ENCODE measurements around the gene SPTB.

Gene SPTB

GRCh38 chr14:64821651-64822050 lies 58.1 kb downstream of the SPTB start:
- TF ChIP-seq EZH2phosphoT487 (IDR thresholded peaks at IDR 0.05; ENCODE audit: borderline replicate concordance, low read length): no peak
- no peak for TF ChIP-seq CTCF (IDR thresholded peaks at IDR 0.05; ENCODE audit: low read depth, low read length, poor library complexity, severe bottlenecking)
- no peaks in the 10 kb centered on the region for H3K79me2 ChIP-seq (ENCODE audit: control insufficient read depth, low read length)
- no peak overlapping the region for H3K4me3 ChIP-seq (ENCODE audit: low read length)
- peaks cover 18% of the 10 kb centered on the region; the same call in 1 of the 2 replicates for H3K27me3 ChIP-seq (ENCODE audit: control insufficient read depth, low read length)
- H3K4me1 ChIP-seq (ENCODE audit: control insufficient read depth, low read length): no peaks in the 10 kb centered on the region; the same call in 1 of the 2 replicates
- H4K20me1 ChIP-seq (ENCODE audit: control insufficient read depth, insufficient read depth, low read depth, low read length): no peaks in the 10 kb centered on the region
- no peak overlapping the region for H3K4me2 ChIP-seq (ENCODE audit: low read length)
- H3K27ac ChIP-seq (ENCODE audit: low read depth, low read length): no peak overlapping the region
- H3F3A ChIP-seq (ENCODE audit: control insufficient read depth, insufficient read depth): no peaks in the 10 kb centered on the region
- no peaks in the 10 kb centered on the region for H3K9me2 ChIP-seq (replicated peaks; ENCODE audit: control insufficient read depth, low read length)
- no peaks in the 10 kb centered on the region for H3K36me3 ChIP-seq (ENCODE audit: control insufficient read depth, low read length)
- no peaks in the 10 kb centered on the region for H3K9me3 ChIP-seq (ENCODE audit: control insufficient read depth, insufficient read depth, low read length)

- Histone ChIP-seq H3K9me3 (ENCODE audit: control insufficient read depth, insufficient read depth, low read length) (no peaks in the 10 kb centered on the region), H3K36me3 (ENCODE audit: control insufficient read depth, low read length) (no peaks in the 10 kb centered on the region), H3K4me2 (ENCODE audit: low read length) (no peak overlapping the region), H3K9me2 (replicated peaks; ENCODE audit: control insufficient read depth, low read length) (no peaks in the 10 kb centered on the region), H3F3A (ENCODE audit: control insufficient read depth, insufficient read depth) (no peaks in the 10 kb centered on the region), H3K27me3 (ENCODE audit: control insufficient read depth, low read length) (peaks cover 16% of the 10 kb centered on the region; the same call in 1 of the 2 replicates), H4K20me1 (ENCODE audit: control insufficient read depth, insufficient read depth, low read depth, low read length) (no peaks in the 10 kb centered on the region), H3K27ac (ENCODE audit: low read depth, low read length) (no peak overlapping the region), H3K4me3 (ENCODE audit: low read length) (no peak overlapping the region), H3K4me1 (ENCODE audit: control insufficient read depth, low read length) (no peaks in the 10 kb centered on the region), H3K79me2 (ENCODE audit: control insufficient read depth, low read length) (no peaks in the 10 kb centered on the region)
- TF ChIP-seq CTCF (IDR thresholded peaks at IDR 0.05; ENCODE audit: low read depth, low read length, poor library complexity, severe bottlenecking) (no peak), EZH2phosphoT487 (IDR thresholded peaks at IDR 0.05; ENCODE audit: borderline replicate concordance, low read length) (no peak)
Observed at GRCh38 chr14:64818151-64818550, 61.6 kb downstream of the SPTB start.

GRCh38 chr14:64817631-64818030 lies 62.1 kb downstream of the SPTB start:
- Histone ChIP-seq H3K27ac (ENCODE audit: low read depth, low read length) (no peak overlapping the region), H3K4me3 (ENCODE audit: low read length) (no peak overlapping the region), H4K20me1 (ENCODE audit: control insufficient read depth, insufficient read depth, low read depth, low read length) (no peaks in the 10 kb centered on the region), H3K9me2 (replicated peaks; ENCODE audit: control insufficient read depth, low read length) (no peaks in the 10 kb centered on the region), H3K4me1 (ENCODE audit: control insufficient read depth, low read length) (no peaks in the 10 kb centered on the region), H3K36me3 (ENCODE audit: control insufficient read depth, low read length) (no peaks in the 10 kb centered on the region), H3K4me2 (ENCODE audit: low read length) (no peak overlapping the region), H3K27me3 (ENCODE audit: control insufficient read depth, low read length) (peaks cover 16% of the 10 kb centered on the region; the same call in 1 of the 2 replicates), H3K79me2 (ENCODE audit: control insufficient read depth, low read length) (no peaks in the 10 kb centered on the region), H3F3A (ENCODE audit: control insufficient read depth, insufficient read depth) (no peaks in the 10 kb centered on the region), H3K9me3 (ENCODE audit: control insufficient read depth, insufficient read depth, low read length) (no peaks in the 10 kb centered on the region)
- no peak for TF ChIP-seq CTCF (IDR thresholded peaks at IDR 0.05; ENCODE audit: low read depth, low read length, poor library complexity, severe bottlenecking)
- TF ChIP-seq EZH2phosphoT487 (IDR thresholded peaks at IDR 0.05; ENCODE audit: borderline replicate concordance, low read length): no peak

All from DOHH2 (cell line).